ENCODE results near the gene OGFR.

- TF ChIP-seq, protein P1, sequence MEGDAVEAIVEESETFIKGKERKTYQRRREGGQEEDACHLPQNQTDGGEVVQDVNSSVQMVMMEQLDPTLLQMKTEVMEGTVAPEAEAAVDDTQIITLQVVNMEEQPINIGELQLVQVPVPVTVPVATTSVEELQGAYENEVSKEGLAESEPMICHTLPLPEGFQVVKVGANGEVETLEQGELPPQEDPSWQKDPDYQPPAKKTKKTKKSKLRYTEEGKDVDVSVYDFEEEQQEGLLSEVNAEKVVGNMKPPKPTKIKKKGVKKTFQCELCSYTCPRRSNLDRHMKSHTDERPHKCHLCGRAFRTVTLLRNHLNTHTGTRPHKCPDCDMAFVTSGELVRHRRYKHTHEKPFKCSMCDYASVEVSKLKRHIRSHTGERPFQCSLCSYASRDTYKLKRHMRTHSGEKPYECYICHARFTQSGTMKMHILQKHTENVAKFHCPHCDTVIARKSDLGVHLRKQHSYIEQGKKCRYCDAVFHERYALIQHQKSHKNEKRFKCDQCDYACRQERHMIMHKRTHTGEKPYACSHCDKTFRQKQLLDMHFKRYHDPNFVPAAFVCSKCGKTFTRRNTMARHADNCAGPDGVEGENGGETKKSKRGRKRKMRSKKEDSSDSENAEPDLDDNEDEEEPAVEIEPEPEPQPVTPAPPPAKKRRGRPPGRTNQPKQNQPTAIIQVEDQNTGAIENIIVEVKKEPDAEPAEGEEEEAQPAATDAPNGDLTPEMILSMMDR (conservative IDR thresholded peaks at IDR 0.05; ENCODE audit: low read depth, low read length) = no peak
- TF ChIP-seq EZH2 (IDR thresholded peaks at IDR 0.05; ENCODE audit: borderline replicate concordance, low read depth, low read length, poor library complexity, severe bottlenecking) = no peak
These were observed 15.0 kb downstream of the OGFR start for GRCh38 chr20:62819494-62820174.
